Thyroid gland (tissue), 4 donors: ENCODE measurements around the gene ZNF503.

Source experiments
- POLR2A ChIP-seq, 2 donors: fragments of 450-650 bp; IDR thresholded peaks; one replicate each; pipeline ENCODE4 v1.6.1; 2017; ENCODE audit warnings: antibody characterized with exemption in 2 of 2, mild to moderate bottlenecking in 2 of 2, moderate library complexity in 1 of 2
- TF ChIP-seq, protein P1 (sequence below), 6 experiments: fragments of 200-600 bp in 3 of 6; fragments of 450-650 bp in 3 of 6; sonication (generic) in 3 of 6; IDR thresholded peaks; one replicate each; pipeline ENCODE4 v1.5.1; 2016 to 2019; ENCODE audit warnings: antibody characterized with exemption in 6 of 6, mild to moderate bottlenecking in 2 of 6, inconsistent platforms in 1 of 6, moderate library complexity in 1 of 6

DNA sequence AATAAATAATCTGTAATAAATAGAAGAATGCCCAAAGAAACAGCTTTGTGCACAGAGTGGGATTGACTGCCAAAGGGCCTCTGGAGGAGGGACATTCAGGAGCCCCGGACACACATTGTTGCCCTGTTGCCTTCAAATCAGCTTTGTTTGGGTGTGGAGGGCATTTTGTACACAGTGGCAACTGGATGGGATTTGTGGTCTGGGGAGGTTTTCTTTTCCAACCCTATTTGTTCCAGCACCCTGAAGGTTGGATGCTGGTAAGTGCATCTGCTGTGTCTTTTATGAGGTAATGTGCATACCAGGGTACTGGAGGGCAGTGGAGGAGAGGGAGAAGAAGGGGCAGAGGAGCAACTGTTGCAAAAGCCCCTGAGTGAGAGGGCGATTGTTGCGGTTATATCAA is 36.1 kb upstream of the ZNF503 start:
- TF ChIP-seq, protein P1, sequence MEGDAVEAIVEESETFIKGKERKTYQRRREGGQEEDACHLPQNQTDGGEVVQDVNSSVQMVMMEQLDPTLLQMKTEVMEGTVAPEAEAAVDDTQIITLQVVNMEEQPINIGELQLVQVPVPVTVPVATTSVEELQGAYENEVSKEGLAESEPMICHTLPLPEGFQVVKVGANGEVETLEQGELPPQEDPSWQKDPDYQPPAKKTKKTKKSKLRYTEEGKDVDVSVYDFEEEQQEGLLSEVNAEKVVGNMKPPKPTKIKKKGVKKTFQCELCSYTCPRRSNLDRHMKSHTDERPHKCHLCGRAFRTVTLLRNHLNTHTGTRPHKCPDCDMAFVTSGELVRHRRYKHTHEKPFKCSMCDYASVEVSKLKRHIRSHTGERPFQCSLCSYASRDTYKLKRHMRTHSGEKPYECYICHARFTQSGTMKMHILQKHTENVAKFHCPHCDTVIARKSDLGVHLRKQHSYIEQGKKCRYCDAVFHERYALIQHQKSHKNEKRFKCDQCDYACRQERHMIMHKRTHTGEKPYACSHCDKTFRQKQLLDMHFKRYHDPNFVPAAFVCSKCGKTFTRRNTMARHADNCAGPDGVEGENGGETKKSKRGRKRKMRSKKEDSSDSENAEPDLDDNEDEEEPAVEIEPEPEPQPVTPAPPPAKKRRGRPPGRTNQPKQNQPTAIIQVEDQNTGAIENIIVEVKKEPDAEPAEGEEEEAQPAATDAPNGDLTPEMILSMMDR (IDR thresholded peaks at IDR 0.05): no peak
- TF ChIP-seq POLR2A (IDR thresholded peaks at IDR 0.05): no peak
